HepG2 (cell line): Measurements from ENCODE around the gene NELFB. TPM values are rescaled to one million over a fixed set of nuclear protein-coding genes. Genes with fewer than 3 reads are reported as not detected.

Experiments used
- ASH2L ChIP-seq: fragments of 300-600, 200-600 bp; sonication (generic); IDR thresholded peaks from 2 replicates; pipeline ENCODE4 v1.7.0; 2017; ENCODE audit warnings: low read depth, mild to moderate bottlenecking, moderate library complexity, mixed read lengths, low read length; ENCODE audit not compliant: insufficient read length
- FOXP1 ChIP-seq, 2 experiments: fragments of 450-650 bp in 1 of 2; IDR thresholded peaks; 2 replicates each; pipeline ENCODE4 v1.6.1; 2017 to 2018; ENCODE audit warnings: antibody characterized with exemption in 1 of 2
- HDAC1 ChIP-seq: sonication (generic); formaldehyde crosslinking; IDR thresholded peaks from 2 replicates; pipeline ENCODE4 v1.5.1; 2020; ENCODE audit warnings: mild to moderate bottlenecking, missing genetic modification reagents
- MAFG ChIP-seq: sonication (generic); formaldehyde crosslinking; IDR thresholded peaks from 2 replicates; pipeline ENCODE4 v1.5.1; 2020; ENCODE audit warnings: mild to moderate bottlenecking, missing genetic modification reagents
- NRL ChIP-seq: sonication (generic); formaldehyde crosslinking; IDR thresholded peaks from 2 replicates; pipeline ENCODE4 v1.5.0; 2020; ENCODE audit warnings: missing genetic modification reagents, mild to moderate bottlenecking, moderate library complexity, borderline replicate concordance
- PCBP2 ChIP-seq: fragments of 200-400 bp; formaldehyde crosslinking; optimal IDR thresholded peaks from 2 replicates; pipeline ENCODE3; 2018; ENCODE audit warnings: low read length, low read depth; ENCODE audit not compliant: poor library complexity, severe bottlenecking
- TCF12 ChIP-seq, 2 experiments: fragments of 450-650 bp in 1 of 2; sonication (generic) in 1 of 2; formaldehyde crosslinking in 1 of 2; IDR thresholded peaks; 2 replicates each; pipeline versions ENCODE4 v1.6.1 to v1.8.0; 2017 to 2022; ENCODE audit warnings: antibody characterized with exemption in 1 of 2, mild to moderate bottlenecking in 1 of 2, missing genetic modification reagents in 1 of 2, moderate library complexity in 1 of 2
- ZBTB21 ChIP-seq: sonication (generic); formaldehyde crosslinking; IDR thresholded peaks from 2 replicates; pipeline ENCODE4 v1.4.0; 2020; ENCODE audit warnings: missing genetic modification reagents
- ZFAT ChIP-seq: sonication (generic); formaldehyde crosslinking; conservative IDR thresholded peaks from 2 replicates; pipeline ENCODE4 v1.8.1; 2023; ENCODE audit warnings: missing genetic modification reagents, inconsistent platforms
- ZNF615 ChIP-seq: sonication (generic); formaldehyde crosslinking; IDR thresholded peaks from 2 replicates; pipeline ENCODE4 v1.5.0; 2020; ENCODE audit warnings: mild to moderate bottlenecking, missing genetic modification reagents, borderline replicate concordance
- polyA plus RNA-seq, 8 experiments: library from polyadenylated mRNA; depleted of rRNA in 3 of 8; stranded (reverse) in 7 of 8; unstranded in 1 of 8; fragments of >200 nt; fragmentation: Illumina TruSeq in 4 of 8; extraction: Trizol in 4 of 8; gene quantifications; 2 replicates each; pipeline versions ENCODE4 v1.2.1 to v1.2.3, GENCODE V29; 2011 to 2016; ENCODE audit warnings: low read depth in 4 of 8, missing spikeins in 1 of 8, mixed read lengths in 1 of 8; ENCODE audit not compliant: insufficient read depth in 1 of 8
- total RNA-seq, 5 experiments: library from RNA; depleted of rRNA; stranded (reverse); fragments of >200 nt; fragmentation: Illumina TruSeq; extraction: Trizol; gene quantifications; 2 replicates each; pipeline ENCODE4 v1.2.3, GENCODE V29; 2016; ENCODE audit warnings: low read depth in 1 of 5
- TF ChIP-seq, protein P1 (sequence below): IDR thresholded peaks from 2 replicates; pipeline ENCODE4 v1.6.1; 2018; ENCODE audit warnings: missing genetic modification reagents, mild to moderate bottlenecking, missing compliant biosample characterization
- TF ChIP-seq, protein P2 (sequence below): sonication (generic); formaldehyde crosslinking; IDR thresholded peaks from 2 replicates; pipeline ENCODE4 v1.4.0; 2020; ENCODE audit warnings: missing genetic modification reagents, borderline replicate concordance
- TF ChIP-seq, protein P3 (sequence below): sonication (generic); formaldehyde crosslinking; IDR thresholded peaks from 2 replicates; pipeline ENCODE4 v1.5.1; 2020; ENCODE audit warnings: mild to moderate bottlenecking, missing genetic modification reagents, moderate library complexity
- TF ChIP-seq, protein P4 (sequence below): sonication (generic); formaldehyde crosslinking; IDR thresholded peaks from 2 replicates; pipeline ENCODE4 v1.4.0; 2020; ENCODE audit warnings: low read depth, mild to moderate bottlenecking, missing genetic modification reagents
- TF ChIP-seq, protein P5 (sequence below): sonication (generic); formaldehyde crosslinking; IDR thresholded peaks from 2 replicates; pipeline ENCODE4 v1.5.1; 2020; ENCODE audit warnings: missing genetic modification reagents, mild to moderate bottlenecking, borderline replicate concordance

NELFB gene
- total and polyA plus RNA-seq, 2 of the 13 experiments (the other 11 are each of a cell fraction or from before 2014, with no cell fraction given) = 26.5 to 45.8 TPM

DNA sequence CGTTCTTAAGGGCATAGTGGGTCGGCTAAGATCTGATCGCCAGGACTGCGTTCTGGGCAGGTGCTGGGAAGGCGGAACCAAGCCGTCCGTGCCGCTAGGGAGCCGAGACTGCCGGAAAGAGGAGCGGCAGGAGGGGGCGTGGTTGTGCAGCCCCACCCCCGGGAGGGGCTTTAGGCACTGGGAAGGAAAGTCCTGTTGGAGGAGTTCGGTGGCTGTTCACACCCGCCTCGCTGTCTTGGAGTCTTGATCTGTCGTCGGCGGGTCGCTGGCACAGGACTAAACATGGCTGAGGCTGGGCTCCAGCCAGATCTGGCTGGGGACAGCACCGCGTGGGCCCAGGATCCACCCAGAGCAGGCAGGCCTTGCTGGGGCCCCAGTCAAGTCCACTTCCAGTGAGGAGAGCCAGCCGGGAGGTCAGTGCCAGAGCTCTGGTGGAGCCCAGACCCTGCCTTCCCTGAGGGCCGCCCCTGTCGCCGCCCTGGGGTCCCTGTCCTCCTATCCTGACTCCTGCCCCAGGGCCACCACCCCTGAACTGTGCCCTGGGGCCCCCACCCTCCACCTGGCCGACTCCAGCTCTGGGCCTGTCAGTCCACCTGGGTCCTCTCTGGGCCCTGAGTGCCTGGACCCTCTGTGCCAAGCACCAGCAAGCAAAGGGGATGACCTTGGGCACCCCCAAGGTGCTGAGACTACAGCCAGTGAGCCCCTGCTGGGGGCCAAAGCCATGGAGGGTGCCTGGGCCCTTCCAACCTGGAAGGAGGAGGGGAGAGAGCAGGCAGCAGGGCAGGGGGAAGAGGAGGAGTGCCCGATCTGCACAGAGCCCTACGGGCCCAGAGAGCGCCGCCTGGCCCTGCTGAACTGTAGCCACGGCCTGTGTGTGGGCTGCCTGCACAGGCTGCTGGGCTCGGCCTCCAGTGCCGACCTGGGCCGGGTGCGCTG is 37.6 kb upstream of the NELFB start (continued):
- TF ChIP-seq TCF12 (IDR thresholded peaks at IDR 0.05) (no peak), TCF12 (CRISPR knock-in tag; IDR thresholded peaks at IDR 0.05) (0 out of 2 replicates have a peak, but pooled peaks have one; percentile 45), ZNF615 (CRISPR knock-in tag) (no peak), ASH2L (no peak), MAFG (CRISPR knock-in tag) (no peak), HDAC1 (peak; percentile 12; the same call in 1 of the 2 replicates), PCBP2 (no peak), ZFAT (no peak), ZBTB21 (no peak), FOXP1 (IDR thresholded peaks at IDR 0.05) (no peak), FOXP1 (CRISPR knock-in tag; IDR thresholded peaks at IDR 0.05) (no peak), NRL (CRISPR knock-in tag) (no peak)
- TF ChIP-seq, protein P1, sequence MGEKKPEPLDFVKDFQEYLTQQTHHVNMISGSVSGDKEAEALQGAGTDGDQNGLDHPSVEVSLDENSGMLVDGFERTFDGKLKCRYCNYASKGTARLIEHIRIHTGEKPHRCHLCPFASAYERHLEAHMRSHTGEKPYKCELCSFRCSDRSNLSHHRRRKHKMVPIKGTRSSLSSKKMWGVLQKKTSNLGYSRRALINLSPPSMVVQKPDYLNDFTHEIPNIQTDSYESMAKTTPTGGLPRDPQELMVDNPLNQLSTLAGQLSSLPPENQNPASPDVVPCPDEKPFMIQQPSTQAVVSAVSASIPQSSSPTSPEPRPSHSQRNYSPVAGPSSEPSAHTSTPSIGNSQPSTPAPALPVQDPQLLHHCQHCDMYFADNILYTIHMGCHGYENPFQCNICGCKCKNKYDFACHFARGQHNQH (CRISPR knock-in tag) = no peak; the same call in 1 of the 2 replicates
- TF ChIP-seq, protein P2, sequence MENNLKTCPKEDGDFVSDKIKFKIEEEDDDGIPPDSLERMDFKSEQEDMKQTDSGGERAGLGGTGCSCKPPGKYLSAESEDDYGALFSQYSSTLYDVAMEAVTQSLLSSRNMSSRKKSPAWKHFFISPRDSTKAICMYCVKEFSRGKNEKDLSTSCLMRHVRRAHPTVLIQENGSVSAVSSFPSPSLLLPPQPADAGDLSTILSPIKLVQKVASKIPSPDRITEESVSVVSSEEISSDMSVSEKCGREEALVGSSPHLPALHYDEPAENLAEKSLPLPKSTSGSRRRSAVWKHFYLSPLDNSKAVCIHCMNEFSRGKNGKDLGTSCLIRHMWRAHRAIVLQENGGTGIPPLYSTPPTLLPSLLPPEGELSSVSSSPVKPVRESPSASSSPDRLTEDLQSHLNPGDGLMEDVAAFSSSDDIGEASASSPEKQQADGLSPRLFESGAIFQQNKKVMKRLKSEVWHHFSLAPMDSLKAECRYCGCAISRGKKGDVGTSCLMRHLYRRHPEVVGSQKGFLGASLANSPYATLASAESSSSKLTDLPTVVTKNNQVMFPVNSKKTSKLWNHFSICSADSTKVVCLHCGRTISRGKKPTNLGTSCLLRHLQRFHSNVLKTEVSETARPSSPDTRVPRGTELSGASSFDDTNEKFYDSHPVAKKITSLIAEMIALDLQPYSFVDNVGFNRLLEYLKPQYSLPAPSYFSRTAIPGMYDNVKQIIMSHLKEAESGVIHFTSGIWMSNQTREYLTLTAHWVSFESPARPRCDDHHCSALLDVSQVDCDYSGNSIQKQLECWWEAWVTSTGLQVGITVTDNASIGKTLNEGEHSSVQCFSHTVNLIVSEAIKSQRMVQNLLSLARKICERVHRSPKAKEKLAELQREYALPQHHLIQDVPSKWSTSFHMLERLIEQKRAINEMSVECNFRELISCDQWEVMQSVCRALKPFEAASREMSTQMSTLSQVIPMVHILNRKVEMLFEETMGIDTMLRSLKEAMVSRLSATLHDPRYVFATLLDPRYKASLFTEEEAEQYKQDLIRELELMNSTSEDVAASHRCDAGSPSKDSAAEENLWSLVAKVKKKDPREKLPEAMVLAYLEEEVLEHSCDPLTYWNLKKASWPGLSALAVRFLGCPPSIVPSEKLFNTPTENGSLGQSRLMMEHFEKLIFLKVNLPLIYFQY (CRISPR knock-in tag) = no peak
- TF ChIP-seq, protein P3, sequence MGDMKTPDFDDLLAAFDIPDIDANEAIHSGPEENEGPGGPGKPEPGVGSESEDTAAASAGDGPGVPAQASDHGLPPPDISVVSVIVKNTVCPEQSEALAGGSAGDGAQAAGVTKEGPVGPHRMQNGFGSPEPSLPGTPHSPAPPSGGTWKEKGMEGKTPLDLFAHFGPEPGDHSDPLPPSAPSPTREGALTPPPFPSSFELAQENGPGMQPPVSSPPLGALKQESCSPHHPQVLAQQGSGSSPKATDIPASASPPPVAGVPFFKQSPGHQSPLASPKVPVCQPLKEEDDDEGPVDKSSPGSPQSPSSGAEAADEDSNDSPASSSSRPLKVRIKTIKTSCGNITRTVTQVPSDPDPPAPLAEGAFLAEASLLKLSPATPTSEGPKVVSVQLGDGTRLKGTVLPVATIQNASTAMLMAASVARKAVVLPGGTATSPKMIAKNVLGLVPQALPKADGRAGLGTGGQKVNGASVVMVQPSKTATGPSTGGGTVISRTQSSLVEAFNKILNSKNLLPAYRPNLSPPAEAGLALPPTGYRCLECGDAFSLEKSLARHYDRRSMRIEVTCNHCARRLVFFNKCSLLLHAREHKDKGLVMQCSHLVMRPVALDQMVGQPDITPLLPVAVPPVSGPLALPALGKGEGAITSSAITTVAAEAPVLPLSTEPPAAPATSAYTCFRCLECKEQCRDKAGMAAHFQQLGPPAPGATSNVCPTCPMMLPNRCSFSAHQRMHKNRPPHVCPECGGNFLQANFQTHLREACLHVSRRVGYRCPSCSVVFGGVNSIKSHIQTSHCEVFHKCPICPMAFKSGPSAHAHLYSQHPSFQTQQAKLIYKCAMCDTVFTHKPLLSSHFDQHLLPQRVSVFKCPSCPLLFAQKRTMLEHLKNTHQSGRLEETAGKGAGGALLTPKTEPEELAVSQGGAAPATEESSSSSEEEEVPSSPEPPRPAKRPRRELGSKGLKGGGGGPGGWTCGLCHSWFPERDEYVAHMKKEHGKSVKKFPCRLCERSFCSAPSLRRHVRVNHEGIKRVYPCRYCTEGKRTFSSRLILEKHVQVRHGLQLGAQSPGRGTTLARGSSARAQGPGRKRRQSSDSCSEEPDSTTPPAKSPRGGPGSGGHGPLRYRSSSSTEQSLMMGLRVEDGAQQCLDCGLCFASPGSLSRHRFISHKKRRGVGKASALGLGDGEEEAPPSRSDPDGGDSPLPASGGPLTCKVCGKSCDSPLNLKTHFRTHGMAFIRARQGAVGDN (CRISPR knock-in tag) = peak; percentile 67
- TF ChIP-seq, protein P4, sequence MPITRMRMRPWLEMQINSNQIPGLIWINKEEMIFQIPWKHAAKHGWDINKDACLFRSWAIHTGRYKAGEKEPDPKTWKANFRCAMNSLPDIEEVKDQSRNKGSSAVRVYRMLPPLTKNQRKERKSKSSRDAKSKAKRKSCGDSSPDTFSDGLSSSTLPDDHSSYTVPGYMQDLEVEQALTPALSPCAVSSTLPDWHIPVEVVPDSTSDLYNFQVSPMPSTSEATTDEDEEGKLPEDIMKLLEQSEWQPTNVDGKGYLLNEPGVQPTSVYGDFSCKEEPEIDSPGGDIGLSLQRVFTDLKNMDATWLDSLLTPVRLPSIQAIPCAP (CRISPR knock-in tag) = no peak
- TF ChIP-seq, protein P5, sequence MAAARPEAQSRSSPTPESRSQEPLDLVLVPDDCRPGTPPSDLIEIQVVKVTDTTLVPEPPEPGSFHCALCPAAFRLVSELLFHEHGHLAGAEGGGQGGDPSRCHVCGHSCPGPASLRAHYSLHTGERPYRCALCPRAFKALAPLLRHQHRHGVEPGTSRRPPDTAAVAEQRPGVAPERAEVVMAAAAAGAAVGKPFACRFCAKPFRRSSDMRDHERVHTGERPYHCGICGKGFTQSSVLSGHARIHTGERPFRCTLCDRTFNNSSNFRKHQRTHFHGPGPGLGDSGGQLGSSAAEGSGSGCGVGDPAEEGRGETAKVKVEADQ (CRISPR knock-in tag) = peak; percentile 60; the same call in 1 of the 2 replicates
